Measurements from ENCODE around the gene EXOSC9. TPM values are rescaled to one million over a fixed set of nuclear protein-coding genes. Genes with fewer than 3 reads are reported as not detected.
"Not testable (repeated sequence)": the region's sequence is repeated elsewhere in the genome, so short reads cannot be mapped to it uniquely, and the experiment has no call there.

The EXOSC9 gene
- total RNA-seq, result 10 to 100 TPM; 10.6 to 14.2 TPM

DNA sequence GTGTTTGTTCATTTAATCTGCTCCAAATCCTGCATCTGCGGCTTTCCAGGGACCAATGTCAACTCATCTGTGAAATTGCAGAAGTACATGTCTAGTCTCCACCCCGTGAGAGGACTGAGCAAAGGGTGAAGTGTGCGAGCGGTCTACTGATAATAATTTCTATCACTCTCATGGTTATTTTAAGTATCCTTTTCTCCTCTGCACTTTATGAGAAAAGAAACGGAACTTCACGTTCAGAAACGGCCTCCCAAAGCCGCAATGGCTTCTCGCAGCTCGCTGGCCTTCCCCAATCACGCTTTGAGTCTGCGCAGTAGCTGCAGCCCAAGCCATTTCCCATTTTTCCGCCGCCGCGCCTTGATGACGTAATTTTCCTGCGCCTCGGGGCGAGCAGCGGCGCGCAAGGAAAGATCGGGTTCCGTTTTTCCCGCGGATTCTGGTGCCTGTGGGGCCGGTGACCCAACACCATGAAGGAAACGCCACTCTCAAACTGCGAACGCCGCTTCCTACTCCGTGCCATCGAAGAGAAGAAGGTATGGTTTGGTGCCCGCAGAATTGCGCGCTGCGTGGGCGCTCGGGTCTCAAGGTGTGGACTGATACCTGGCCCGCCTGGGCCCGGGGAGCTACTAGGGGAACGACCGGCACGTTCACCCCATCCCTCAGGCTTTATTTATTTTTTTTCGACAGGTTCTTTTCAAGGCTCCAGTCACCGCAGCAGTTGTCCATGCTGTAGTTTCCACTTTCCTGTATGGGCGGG is at the start of gene EXOSC9:
Gene EXOSC9 (plus strand): TSS at position 363 of the 754 bp plus-strand sequence. CDS start 102 bp downstream, at position 465.
- no peaks in the 10 kb centered on the region for H3K9me3 ChIP-seq
- H3K27ac ChIP-seq, result peak within 1 kb of the TSS; percentile 41 to 92 (median 79)
- peak within 1 kb of the TSS; percentile 59 to 76 for H3K4me3 ChIP-seq
- intact Hi-C loops (cut with DNase I), result no loop called here
- WGBS, 2 donors, result 0% methylated on average over 48 of the region's 48 CpGs
- no peaks in the 10 kb centered on the region for H3K27me3 ChIP-seq
- ATAC-seq (peak; percentile 99), DNase-seq (peak; percentile 92 to 94 (median 93))
- TF ChIP-seq POLR2A (IDR thresholded peaks at IDR 0.05), result peak; percentile 39 to 86 (median 82)
- TF ChIP-seq, protein P1, sequence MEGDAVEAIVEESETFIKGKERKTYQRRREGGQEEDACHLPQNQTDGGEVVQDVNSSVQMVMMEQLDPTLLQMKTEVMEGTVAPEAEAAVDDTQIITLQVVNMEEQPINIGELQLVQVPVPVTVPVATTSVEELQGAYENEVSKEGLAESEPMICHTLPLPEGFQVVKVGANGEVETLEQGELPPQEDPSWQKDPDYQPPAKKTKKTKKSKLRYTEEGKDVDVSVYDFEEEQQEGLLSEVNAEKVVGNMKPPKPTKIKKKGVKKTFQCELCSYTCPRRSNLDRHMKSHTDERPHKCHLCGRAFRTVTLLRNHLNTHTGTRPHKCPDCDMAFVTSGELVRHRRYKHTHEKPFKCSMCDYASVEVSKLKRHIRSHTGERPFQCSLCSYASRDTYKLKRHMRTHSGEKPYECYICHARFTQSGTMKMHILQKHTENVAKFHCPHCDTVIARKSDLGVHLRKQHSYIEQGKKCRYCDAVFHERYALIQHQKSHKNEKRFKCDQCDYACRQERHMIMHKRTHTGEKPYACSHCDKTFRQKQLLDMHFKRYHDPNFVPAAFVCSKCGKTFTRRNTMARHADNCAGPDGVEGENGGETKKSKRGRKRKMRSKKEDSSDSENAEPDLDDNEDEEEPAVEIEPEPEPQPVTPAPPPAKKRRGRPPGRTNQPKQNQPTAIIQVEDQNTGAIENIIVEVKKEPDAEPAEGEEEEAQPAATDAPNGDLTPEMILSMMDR (IDR thresholded peaks at IDR 0.05), result peak in 2 of 7 experiments; percentile 16 to 18
- H3K36me3 ChIP-seq (replicated peaks in 1 of 2; ENCODE audit: insufficient read depth in 1 of 2, low read depth in 2 of 2), result peaks cover 0 to 1% of the 10 kb centered on the region in 2 donors
- H3K4me1 ChIP-seq, result peaks cover 13% of the 10 kb centered on the region

GRCh38 chr4:121752142-121752541 is 49.0 kb upstream of the EXOSC9 start:
- H3K9me3 ChIP-seq; DNase-seq; H3K4me1 ChIP-seq; H3K27me3 ChIP-seq; H3K36me3 ChIP-seq (replicated peaks in 1 of 2; ENCODE audit: insufficient read depth in 1 of 2, low read depth in 2 of 2); intact Hi-C loops (cut with DNase I); H3K27ac ChIP-seq; ATAC-seq; H3K4me3 ChIP-seq: not testable (repeated sequence)
- WGBS, 2 donors, result 63 to 70% methylated on average over 1 of the region's 1 CpG

DNA sequence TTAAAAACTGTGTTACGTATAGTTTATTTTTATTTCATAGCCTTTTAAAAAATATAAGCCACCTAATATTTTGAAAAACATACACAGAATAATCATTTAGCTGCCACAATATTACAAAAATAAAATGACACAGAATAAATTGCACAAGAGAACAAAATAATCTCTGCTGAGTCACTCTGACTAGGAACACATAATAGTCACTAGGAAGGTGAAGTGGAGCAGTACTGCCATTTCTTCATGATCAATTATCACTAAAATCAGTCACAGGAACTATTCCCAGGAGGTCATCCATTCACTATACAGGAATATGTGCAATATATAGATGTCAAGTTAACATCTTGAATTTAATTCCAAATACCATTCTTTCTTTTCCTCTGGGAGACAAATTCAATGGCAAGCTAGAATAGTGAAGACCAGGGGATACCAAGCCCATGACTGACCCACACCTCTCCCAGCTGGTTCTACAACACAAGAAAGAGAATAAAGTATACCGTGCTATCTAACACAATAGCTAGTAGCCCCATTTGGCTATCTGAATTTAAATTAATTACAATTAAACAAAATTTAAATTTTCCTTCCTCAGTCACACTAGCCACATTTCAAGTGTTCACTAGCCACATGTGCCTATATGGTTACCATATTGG is 42.1 kb upstream of the EXOSC9 start:
- Histone ChIP-seq H3K4me1 (no peaks in the 10 kb centered on the region), H3K27ac (no peak overlapping the region), H3K27me3 (peaks cover 0 to 2% of the 10 kb centered on the region in 2 donors), H3K4me3 (no peak overlapping the region), H3K36me3 (replicated peaks in 1 of 2; ENCODE audit: insufficient read depth in 1 of 2, low read depth in 2 of 2) (no peaks in the 10 kb centered on the region), H3K9me3 (no peaks in the 10 kb centered on the region)
- DNase-seq (no peak), ATAC-seq (no peak)
- TF ChIP-seq, protein P1 (IDR thresholded peaks at IDR 0.05), result no peak
- TF ChIP-seq POLR2A (IDR thresholded peaks at IDR 0.05), result no peak
- 72 to 87% methylated on average over 2 of the region's 2 CpGs for WGBS, 2 donors
- intact Hi-C loops (cut with DNase I), result no loop called here

DNA sequence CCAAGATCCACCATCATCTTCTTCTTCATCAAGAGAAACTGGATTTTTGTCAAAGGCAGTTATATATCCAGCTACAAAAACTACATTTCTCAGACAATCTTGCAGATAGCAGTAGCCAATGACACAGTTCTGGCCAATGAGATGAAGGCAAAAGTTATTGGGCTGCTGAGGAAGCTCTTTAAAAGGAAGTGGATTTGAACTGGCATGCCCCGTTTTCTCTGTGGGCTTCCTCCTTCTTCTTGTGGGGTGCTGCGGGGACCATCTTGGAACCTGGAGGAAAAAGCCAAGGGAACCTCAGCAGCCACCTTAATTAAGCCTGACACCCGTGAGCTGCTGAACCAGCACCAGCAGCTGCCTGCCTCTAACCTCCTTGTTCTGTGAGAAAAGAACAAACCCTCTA is 40.9 kb upstream of the EXOSC9 start:
- intact Hi-C loops (cut with DNase I), result no loop called here
- no peak for ATAC-seq
- no peaks in the 10 kb centered on the region for H3K9me3 ChIP-seq
- WGBS, 2 donors, result 39% methylated on average over 3 of the region's 3 CpGs
- no peaks in the 10 kb centered on the region for H3K36me3 ChIP-seq (replicated peaks in 1 of 2; ENCODE audit: insufficient read depth in 1 of 2, low read depth in 2 of 2)
- TF ChIP-seq, protein P1 (IDR thresholded peaks at IDR 0.05), result no peak
- no peak for TF ChIP-seq POLR2A (IDR thresholded peaks at IDR 0.05)
- no peak overlapping the region for H3K27ac ChIP-seq
- H3K4me1 ChIP-seq, result peaks cover 10% of the 10 kb centered on the region
- H3K4me3 ChIP-seq, result no peak overlapping the region
- no peak for DNase-seq
- H3K27me3 ChIP-seq, result peaks cover 0 to 12% of the 10 kb centered on the region in 2 donors

DNA sequence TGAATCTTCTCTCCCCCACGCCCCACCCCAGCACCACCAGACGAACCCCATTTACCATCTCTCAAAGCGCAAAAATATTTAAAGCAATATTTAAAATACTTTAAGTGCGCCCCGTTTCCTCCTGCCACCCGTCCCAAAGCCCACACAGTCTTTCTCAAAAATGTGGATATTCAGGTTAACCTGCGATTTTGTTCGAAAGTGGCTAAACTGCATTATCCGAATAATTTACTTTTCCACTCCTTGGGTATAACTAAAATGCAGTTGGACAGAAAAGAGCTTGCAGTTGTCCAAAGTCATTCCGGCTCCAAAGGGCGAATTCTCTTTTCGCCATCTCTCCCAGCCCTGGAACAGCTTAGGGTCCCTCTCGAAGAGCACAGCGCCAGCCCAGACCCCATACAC is 36.8 kb upstream of the EXOSC9 start:
- no peak overlapping the region for H3K4me3 ChIP-seq
- peaks cover 0 to 15% of the 10 kb centered on the region in 2 donors for H3K27me3 ChIP-seq
- no peaks in the 10 kb centered on the region for H3K36me3 ChIP-seq (replicated peaks in 1 of 2; ENCODE audit: insufficient read depth in 1 of 2, low read depth in 2 of 2)
- ATAC-seq (no peak), DNase-seq (no peak)
- peaks cover 13% of the 10 kb centered on the region for H3K4me1 ChIP-seq
- WGBS, 2 donors, result 6 to 13% methylated on average over 14 of the region's 14 CpGs
- no peak for TF ChIP-seq POLR2A (IDR thresholded peaks at IDR 0.05)
- TF ChIP-seq, protein P1 (IDR thresholded peaks at IDR 0.05), result no peak
- H3K27ac ChIP-seq, result no peak overlapping the region
- no peaks in the 10 kb centered on the region for H3K9me3 ChIP-seq
- intact Hi-C loops (cut with DNase I), result no loop called here
